Measurements from ENCODE around the gene TSSC4.
A peak's percentile ranks its signal among the peaks of the same experiment; 100 is the strongest.

The TSSC4 gene

DNA sequence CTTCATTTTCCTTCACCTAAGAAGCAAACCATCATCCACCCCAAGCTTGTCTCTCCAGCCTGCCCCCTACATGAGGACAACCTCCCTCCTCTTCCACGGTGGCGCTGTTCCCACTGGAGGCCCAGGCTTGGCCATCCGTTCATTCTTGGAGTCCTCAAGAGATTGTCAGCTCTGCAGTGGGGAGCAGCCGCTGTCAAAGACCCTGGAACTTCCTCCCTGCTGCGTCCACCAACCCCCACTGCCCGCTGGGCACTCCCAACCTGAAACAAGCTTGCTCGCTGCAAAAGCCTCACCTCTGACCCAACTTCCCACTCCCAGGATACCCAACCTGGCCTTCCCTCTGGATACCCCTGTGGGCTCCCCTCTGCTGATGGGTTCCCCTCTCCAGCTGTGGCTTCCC lies 33.8 kb upstream of the TSSC4 start:
- TF ChIP-seq CTCF (IDR thresholded peaks at IDR 0.05; ENCODE audit: poor library complexity, severe bottlenecking): no peak
- DNase-seq (ENCODE audit: low spot score): no peak

DNA sequence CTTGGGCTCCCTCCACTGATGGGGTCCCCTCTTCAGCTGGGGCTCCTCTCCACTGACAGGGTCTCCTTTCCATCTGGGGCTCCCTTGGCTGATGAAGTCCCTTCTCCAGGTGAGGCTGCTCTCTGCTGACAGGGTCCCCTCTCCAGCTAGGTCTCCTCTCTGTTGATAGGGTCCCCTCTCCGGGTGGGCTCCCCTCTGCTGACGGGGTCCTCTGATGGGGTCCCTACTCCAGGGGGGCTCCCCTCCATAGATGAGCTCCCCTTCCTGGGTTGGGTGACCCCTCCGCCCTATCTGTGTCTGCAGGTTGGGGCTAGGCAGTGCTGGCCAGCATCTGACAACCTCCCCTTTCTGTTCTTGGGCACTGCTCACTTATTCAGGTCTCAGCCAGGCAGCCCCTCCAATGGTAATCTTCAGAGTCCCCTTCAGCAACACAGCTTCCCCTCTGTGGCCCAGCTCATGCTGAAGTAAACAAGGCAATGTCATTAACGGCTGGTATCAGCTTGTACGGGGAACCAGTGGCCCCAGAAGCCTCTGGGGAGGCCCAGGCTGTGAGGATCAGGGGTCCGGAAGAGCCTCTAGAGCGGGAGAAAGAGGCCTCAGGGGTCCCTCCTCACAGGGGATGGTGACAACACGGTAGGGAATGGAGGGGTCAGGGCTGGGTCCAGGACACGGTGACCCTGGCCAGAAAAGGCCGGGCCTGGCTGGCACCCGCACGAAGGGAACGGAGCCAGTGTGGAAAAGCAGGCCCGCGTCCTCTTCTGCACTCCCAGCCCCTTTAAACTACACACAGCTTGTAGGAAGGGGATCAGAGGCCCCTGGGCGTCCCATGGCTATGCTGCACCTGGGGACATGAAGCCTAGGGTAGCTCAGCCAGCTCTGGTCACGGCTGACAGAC lies 33.0 kb upstream of the TSSC4 start:
- Histone ChIP-seq H3K9me3 (ENCODE audit: severe bottlenecking) (no peaks in the 10 kb centered on the region), H3K4me1 (ENCODE audit: insufficient read depth, poor library complexity, severe bottlenecking) (no peaks in the 10 kb centered on the region), H3K27ac (ENCODE audit: poor library complexity, severe bottlenecking) (no peak overlapping the region), H3K4me3 (ENCODE audit: severe bottlenecking) (no peak overlapping the region), H3K36me3 (ENCODE audit: low read depth) (no peaks in the 10 kb centered on the region), H3K27me3 (ENCODE audit: insufficient read depth, poor library complexity, severe bottlenecking) (no peaks in the 10 kb centered on the region)
- DNase-seq (ENCODE audit: low spot score) (no peak), ATAC-seq (ENCODE audit: low read depth) (no peak)
- TF ChIP-seq CTCF (IDR thresholded peaks at IDR 0.05; ENCODE audit: poor library complexity, severe bottlenecking): no peak

More for the DNA sequence above, 33.8 kb upstream of the TSSC4 start:
- no peak for ATAC-seq (ENCODE audit: low read depth)
- Histone ChIP-seq H3K4me3 (ENCODE audit: severe bottlenecking) (no peak overlapping the region), H3K27ac (ENCODE audit: poor library complexity, severe bottlenecking) (no peak overlapping the region), H3K9me3 (ENCODE audit: severe bottlenecking) (no peaks in the 10 kb centered on the region), H3K4me1 (ENCODE audit: insufficient read depth, poor library complexity, severe bottlenecking) (no peaks in the 10 kb centered on the region), H3K27me3 (ENCODE audit: insufficient read depth, poor library complexity, severe bottlenecking) (no peaks in the 10 kb centered on the region), H3K36me3 (ENCODE audit: low read depth) (no peaks in the 10 kb centered on the region)

DNA sequence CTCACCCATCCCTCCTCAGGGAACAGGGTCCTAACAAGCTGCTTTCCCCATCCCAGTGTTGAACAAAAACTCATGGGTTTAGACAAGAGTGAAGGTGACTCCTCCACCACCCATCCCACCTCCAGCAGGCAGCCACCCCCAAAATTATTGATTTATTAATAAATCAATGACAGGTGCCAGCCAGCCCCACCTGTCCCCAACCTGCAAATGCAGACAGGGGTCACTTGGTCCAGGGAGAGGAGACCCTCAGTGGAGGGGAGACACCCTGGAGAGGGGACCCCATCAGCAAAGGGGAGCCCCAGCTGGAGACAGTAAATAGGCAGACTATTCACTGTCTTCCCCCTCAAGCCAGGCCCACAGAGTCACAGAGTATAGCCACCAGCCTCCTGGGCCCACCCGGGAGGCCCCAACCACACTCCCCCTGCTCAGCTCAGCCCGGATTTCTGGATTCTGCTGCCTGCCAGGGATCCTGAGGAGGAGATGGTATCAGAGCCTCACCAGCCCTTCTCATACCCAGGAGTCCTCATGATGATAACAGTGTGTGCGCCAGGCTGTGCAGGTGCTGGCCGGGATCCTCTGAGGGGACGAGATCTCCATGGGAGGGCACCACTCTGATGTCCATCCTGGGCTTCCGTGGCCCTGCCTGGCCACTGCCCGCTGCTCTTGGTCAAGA lies 32.2 kb upstream of the TSSC4 start:
- H3K27ac ChIP-seq (ENCODE audit: poor library complexity, severe bottlenecking): no peak overlapping the region
- no peaks in the 10 kb centered on the region for H3K4me1 ChIP-seq (ENCODE audit: insufficient read depth, poor library complexity, severe bottlenecking)
- H3K27me3 ChIP-seq (ENCODE audit: insufficient read depth, poor library complexity, severe bottlenecking): no peaks in the 10 kb centered on the region
- DNase-seq (ENCODE audit: low spot score) (peak; percentile 34), ATAC-seq (ENCODE audit: low read depth) (no peak)
- TF ChIP-seq CTCF (IDR thresholded peaks at IDR 0.05; ENCODE audit: poor library complexity, severe bottlenecking): no peak
- no peaks in the 10 kb centered on the region for H3K9me3 ChIP-seq (ENCODE audit: severe bottlenecking)
- H3K4me3 ChIP-seq (ENCODE audit: severe bottlenecking): no peak overlapping the region
- no peaks in the 10 kb centered on the region for H3K36me3 ChIP-seq (ENCODE audit: low read depth)

GRCh38 chr11:2368851-2369180 lies 31.7 kb upstream of the TSSC4 start:
- TF ChIP-seq CTCF (IDR thresholded peaks at IDR 0.05; ENCODE audit: poor library complexity, severe bottlenecking): no peak
- DNase-seq (ENCODE audit: low spot score): no peak

DNA sequence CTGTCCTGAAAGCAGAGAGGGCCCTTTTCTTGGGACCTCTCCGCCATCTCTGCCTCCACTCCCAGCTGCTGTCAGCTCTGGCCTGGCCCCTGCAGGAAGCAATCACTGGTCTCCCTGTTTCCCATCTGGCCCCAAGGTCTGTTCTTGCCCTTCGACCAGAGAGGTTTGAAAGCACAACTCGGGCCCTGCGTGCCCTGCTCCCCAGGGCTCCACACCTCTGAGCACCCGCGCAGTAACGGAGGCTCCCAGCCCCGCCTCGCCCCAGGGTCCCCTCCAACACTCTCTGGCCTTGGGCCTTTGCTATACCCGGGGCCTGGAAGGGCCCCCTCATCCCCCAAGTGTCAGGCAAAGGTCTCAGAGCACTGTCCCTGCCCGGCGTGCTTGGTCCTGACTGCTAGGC lies 31.2 kb upstream of the TSSC4 start:
- TF ChIP-seq CTCF (IDR thresholded peaks at IDR 0.05; ENCODE audit: poor library complexity, severe bottlenecking): no peak
- no peaks in the 10 kb centered on the region for H3K9me3 ChIP-seq (ENCODE audit: severe bottlenecking)
- no peaks in the 10 kb centered on the region for H3K27me3 ChIP-seq (ENCODE audit: insufficient read depth, poor library complexity, severe bottlenecking)
- H3K4me3 ChIP-seq (ENCODE audit: severe bottlenecking): no peak overlapping the region
- ATAC-seq (ENCODE audit: low read depth): no peak
- no peaks in the 10 kb centered on the region for H3K4me1 ChIP-seq (ENCODE audit: insufficient read depth, poor library complexity, severe bottlenecking)
- H3K36me3 ChIP-seq (ENCODE audit: low read depth): no peaks in the 10 kb centered on the region
- H3K27ac ChIP-seq (ENCODE audit: poor library complexity, severe bottlenecking): no peak overlapping the region
- no peak for DNase-seq (ENCODE audit: low spot score)

More at GRCh38 chr11:2368851-2369180, 31.7 kb upstream of the TSSC4 start:
- no peaks in the 10 kb centered on the region for H3K36me3 ChIP-seq (ENCODE audit: low read depth)
- no peak overlapping the region for H3K27ac ChIP-seq (ENCODE audit: poor library complexity, severe bottlenecking)
- H3K4me1 ChIP-seq (ENCODE audit: insufficient read depth, poor library complexity, severe bottlenecking): no peaks in the 10 kb centered on the region
- H3K27me3 ChIP-seq (ENCODE audit: insufficient read depth, poor library complexity, severe bottlenecking): no peaks in the 10 kb centered on the region
- no peak overlapping the region for H3K4me3 ChIP-seq (ENCODE audit: severe bottlenecking)
- H3K9me3 ChIP-seq (ENCODE audit: severe bottlenecking): no peaks in the 10 kb centered on the region
- ATAC-seq (ENCODE audit: low read depth): no peak

All from RWPE2 (cell line).